ENCODE data around the gene LRRC34. TPM values are rescaled to one million over a fixed set of nuclear protein-coding genes. Genes with fewer than 3 reads are reported as not detected.

LRRC34 gene, protein sequence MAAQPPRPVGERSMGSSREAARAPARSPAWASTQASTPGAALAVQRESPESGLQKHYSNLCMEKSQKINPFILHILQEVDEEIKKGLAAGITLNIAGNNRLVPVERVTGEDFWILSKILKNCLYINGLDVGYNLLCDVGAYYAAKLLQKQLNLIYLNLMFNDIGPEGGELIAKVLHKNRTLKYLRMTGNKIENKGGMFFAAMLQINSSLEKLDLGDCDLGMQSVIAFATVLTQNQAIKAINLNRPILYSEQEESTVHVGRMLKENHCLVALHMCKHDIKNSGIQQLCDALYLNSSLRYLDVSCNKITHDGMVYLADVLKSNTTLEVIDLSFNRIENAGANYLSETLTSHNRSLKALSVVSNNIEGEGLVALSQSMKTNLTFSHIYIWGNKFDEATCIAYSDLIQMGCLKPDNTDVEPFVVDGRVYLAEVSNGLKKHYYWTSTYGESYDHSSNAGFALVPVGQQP
- total RNA-seq: 4.3 TPM
- 1 to 10 TPM; 2.8 to 5.9 (median 3.7) TPM for polyA plus RNA-seq (ENCODE audit: insufficient read depth in 1 of 8, insufficient read length in 8 of 8, low replicate concordance in 1 of 8)
- long read RNA-seq, donor 1: 0 reads
- long read RNA-seq, donor 2: 0 reads
- long read RNA-seq, donor 3, partial matches to known transcripts: 0 of 1 reads
- long read RNA-seq, donor 3, other reads (novel, unspliced or antisense): 0 of 1 reads
- long read RNA-seq, donor 4, partial matches to known transcripts: 0 of 1 reads
- long read RNA-seq, donor 4, other reads (novel, unspliced or antisense): 0 of 1 reads
- long read RNA-seq, donor 5, partial matches to known transcripts: 0 of 1 reads
- long read RNA-seq, donor 5, other reads (novel, unspliced or antisense): 0 of 1 reads
- long read RNA-seq, donor 6, partial matches to known transcripts: 0 of 3 reads
- long read RNA-seq, donor 6, other reads (novel, unspliced or antisense): 0 of 3 reads
- long read RNA-seq, donor 7, partial matches to known transcripts: 0 of 2 reads
- long read RNA-seq, donor 7, other reads (novel, unspliced or antisense): 0 of 2 reads
- long read RNA-seq, donor 8, partial matches to known transcripts: 0 of 1 reads
- long read RNA-seq, donor 8, other reads (novel, unspliced or antisense): 0 of 1 reads
- long read RNA-seq, donor 9: 0 reads
- long read RNA-seq, donor 10, partial matches to known transcripts: 0 of 3 reads
- long read RNA-seq, donor 10, other reads (novel, unspliced or antisense): 0 of 3 reads
- long read RNA-seq, donor 11, partial matches to known transcripts: 0 of 1 reads
- long read RNA-seq, donor 11, other reads (novel, unspliced or antisense): 0 of 1 reads

DNA sequence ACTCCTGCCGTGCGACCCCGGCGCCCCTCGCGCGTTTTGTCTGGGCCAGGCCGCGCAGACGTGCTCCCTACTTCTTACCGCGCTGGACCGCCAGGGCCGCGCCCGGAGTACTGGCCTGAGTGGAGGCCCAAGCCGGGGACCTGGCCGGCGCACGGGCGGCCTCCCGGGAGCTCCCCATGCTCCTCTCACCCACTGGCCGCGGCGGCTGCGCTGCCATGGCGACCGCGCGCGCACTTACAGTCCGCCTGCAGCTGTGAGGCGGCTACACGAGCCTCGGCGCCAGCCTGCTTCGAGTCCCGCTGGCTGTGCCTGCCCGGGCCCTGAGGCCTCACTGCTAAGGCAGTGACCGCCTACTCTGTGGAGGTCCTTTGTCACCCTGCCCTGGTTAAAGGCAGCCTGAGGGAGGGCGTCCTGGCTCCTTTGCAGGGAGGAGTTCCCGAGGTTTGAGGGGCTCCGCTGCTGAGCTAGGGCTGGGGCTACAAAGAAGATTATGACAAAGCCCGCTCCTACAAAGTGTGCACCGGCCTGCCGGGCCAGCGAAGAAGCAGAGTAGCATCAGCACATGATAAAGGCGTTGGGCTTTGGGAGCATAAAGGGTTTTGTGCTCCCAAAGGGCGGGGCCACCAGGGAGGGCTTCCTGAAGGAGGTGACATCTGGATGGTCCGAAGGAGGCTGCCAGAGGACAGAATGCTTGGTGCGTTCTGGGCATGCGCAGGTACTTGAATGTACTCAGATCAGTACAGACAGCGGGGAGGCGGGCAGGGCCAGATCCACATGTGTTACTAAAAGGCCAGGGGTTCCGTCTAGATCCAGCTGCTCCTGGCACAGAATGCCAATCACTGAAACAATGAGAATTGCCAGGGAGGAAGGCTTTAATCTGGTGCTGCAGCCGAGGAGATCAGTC, at the start of gene LRRC34, which contains the start of gene LRRIQ4:
LRRC34 (minus strand) TSS at position 573 of the 904 bp plus-strand sequence; CDS start at position 217, 356 bp downstream.
LRRIQ4 (plus strand) TSS at position 539 of the 904 bp plus-strand sequence. CDS start 9,052 bp downstream, outside the sequence.
- WGBS (ENCODE audit: insufficient coverage): 2% methylated on average over 55 of the region's 56 CpGs
- H3K27me3 ChIP-seq (ENCODE audit: control insufficient read depth, insufficient read depth, low read length): no peaks in the 10 kb centered on the region
- peak; percentile 87 for DNase-seq
- H3K36me3 ChIP-seq (ENCODE audit: control insufficient read depth, insufficient read depth, low read length): no peaks in the 10 kb centered on the region
- no peaks in the 10 kb centered on the region for H3K9me3 ChIP-seq (replicated peaks; ENCODE audit: control insufficient read depth, low read depth, low read length)
- peaks cover 12% of the 10 kb centered on the region for H3K4me1 ChIP-seq (ENCODE audit: control insufficient read depth, insufficient read depth, low read length)
- H3K27ac ChIP-seq (ENCODE audit: low read length): peak within 1 kb of the TSS; percentile 90
- H3K4me3 ChIP-seq (ENCODE audit: low read length): peak within 1 kb of the TSS; percentile 78

DNA sequence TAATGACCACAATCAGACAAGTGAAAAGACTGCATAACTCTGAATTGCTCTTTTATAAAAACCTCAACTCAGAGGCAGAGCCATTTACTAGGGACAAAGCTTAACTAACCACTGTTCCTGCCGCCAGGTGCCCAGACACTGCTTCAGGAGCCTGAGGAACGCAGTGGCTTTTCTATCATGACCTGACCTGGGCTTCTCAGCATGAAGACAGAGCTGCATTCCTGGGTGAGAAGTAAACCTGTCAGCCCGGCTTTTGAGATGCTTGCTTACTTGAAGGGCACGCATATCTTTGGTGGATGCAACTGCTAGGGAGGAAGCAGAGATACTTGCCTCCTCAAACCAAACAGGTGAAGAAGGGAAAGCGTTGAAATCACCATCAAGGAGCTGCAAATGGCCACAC, 49.2 kb upstream of the LRRC34 start:
- no peaks in the 10 kb centered on the region for H3K36me3 ChIP-seq (ENCODE audit: control insufficient read depth, insufficient read depth, low read length)
- no peak overlapping the region for H3K27ac ChIP-seq (ENCODE audit: low read length)
- no peaks in the 10 kb centered on the region for H3K4me1 ChIP-seq (ENCODE audit: control insufficient read depth, insufficient read depth, low read length)
- no peaks in the 10 kb centered on the region for H3K9me3 ChIP-seq (replicated peaks; ENCODE audit: control insufficient read depth, low read depth, low read length)
- H3K27me3 ChIP-seq (ENCODE audit: control insufficient read depth, insufficient read depth, low read length): no peaks in the 10 kb centered on the region
- H3K4me3 ChIP-seq (ENCODE audit: low read length): no peak overlapping the region
- DNase-seq: no peak
- WGBS (ENCODE audit: insufficient coverage): 68% methylated on average over 4 of the region's 5 CpGs

DNA sequence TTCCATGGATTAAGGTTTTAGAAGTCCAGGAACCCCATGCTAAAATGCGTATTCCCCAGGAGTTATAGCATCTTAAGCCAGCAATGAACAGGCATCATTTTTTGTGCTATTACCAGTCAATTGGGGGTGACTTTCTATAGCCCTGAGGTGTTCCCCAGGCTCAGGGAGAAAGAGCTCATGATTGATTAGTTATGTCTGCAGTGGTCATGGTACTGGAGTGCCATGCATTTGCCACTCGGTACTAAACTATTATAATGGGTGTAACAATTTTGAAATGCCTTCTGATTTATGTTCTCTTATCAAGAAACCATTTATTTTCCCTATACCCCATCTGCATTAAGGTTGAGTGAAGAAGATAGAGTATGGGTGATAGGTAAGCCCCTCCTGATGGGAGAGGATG, 45.1 kb upstream of the LRRC34 start:
- no peaks in the 10 kb centered on the region for H3K4me1 ChIP-seq (ENCODE audit: control insufficient read depth, insufficient read depth, low read length)
- DNase-seq: no peak
- H3K27me3 ChIP-seq (ENCODE audit: control insufficient read depth, insufficient read depth, low read length): no peaks in the 10 kb centered on the region
- H3K27ac ChIP-seq (ENCODE audit: low read length): no peak overlapping the region
- no peaks in the 10 kb centered on the region for H3K36me3 ChIP-seq (ENCODE audit: control insufficient read depth, insufficient read depth, low read length)
- H3K4me3 ChIP-seq (ENCODE audit: low read length): no peak overlapping the region
- no peaks in the 10 kb centered on the region for H3K9me3 ChIP-seq (replicated peaks; ENCODE audit: control insufficient read depth, low read depth, low read length)
- WGBS (ENCODE audit: insufficient coverage): no CpG with 5 or more reads among the region's 2 CpGs

DNA sequence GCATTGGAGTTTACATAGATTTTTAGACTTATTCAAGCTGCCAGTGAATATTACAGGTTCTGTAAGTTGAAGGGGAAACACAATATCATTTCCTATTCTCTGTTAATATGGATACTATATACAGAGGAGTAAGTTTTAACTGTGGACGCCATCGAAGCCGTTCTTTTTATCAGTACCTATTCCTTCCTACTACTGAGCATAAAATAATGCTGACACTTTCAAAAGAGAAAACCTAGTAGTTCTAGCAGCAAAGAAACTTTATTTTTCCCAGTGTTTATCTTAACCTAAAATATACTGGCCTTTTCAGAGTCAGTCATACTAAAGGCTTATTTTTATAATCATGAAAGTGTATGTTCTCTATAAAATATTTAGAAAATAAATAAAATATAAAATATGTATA, 42.8 kb upstream of the LRRC34 start:
- no peaks in the 10 kb centered on the region for H3K27me3 ChIP-seq (ENCODE audit: control insufficient read depth, insufficient read depth, low read length)
- no peaks in the 10 kb centered on the region for H3K9me3 ChIP-seq (replicated peaks; ENCODE audit: control insufficient read depth, low read depth, low read length)
- no peak overlapping the region for H3K4me3 ChIP-seq (ENCODE audit: low read length)
- no CpG with 5 or more reads among the region's 3 CpGs for WGBS (ENCODE audit: insufficient coverage)
- no peak overlapping the region for H3K27ac ChIP-seq (ENCODE audit: low read length)
- no peaks in the 10 kb centered on the region for H3K36me3 ChIP-seq (ENCODE audit: control insufficient read depth, insufficient read depth, low read length)
- no peaks in the 10 kb centered on the region for H3K4me1 ChIP-seq (ENCODE audit: control insufficient read depth, insufficient read depth, low read length)
- no peak for DNase-seq

DNA sequence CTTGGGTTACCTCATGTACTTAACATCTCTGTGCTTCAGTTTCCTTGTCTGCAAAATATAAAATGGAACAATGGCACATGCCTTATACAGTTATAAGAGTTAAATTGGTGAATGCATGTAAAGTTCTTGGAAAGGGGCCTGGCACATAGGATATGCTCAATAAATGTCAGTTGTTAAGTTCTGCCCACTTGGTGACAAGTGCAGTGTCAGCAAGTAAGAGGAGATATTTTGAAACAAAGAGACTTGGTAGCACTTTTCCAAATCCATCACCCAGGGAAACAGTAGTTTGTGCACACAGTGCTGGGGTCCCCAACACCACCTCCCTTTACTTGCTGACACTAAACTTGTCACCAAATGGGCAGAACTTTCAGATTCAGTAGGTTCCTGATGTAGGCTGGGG, 37.9 kb upstream of the LRRC34 start:
- Histone ChIP-seq H3K4me1 (ENCODE audit: control insufficient read depth, insufficient read depth, low read length) (no peaks in the 10 kb centered on the region), H3K27me3 (ENCODE audit: control insufficient read depth, insufficient read depth, low read length) (no peaks in the 10 kb centered on the region), H3K27ac (ENCODE audit: low read length) (no peak overlapping the region), H3K4me3 (ENCODE audit: low read length) (no peak overlapping the region), H3K36me3 (ENCODE audit: control insufficient read depth, insufficient read depth, low read length) (no peaks in the 10 kb centered on the region), H3K9me3 (replicated peaks; ENCODE audit: control insufficient read depth, low read depth, low read length) (no peaks in the 10 kb centered on the region)
- no peak for DNase-seq

DNA sequence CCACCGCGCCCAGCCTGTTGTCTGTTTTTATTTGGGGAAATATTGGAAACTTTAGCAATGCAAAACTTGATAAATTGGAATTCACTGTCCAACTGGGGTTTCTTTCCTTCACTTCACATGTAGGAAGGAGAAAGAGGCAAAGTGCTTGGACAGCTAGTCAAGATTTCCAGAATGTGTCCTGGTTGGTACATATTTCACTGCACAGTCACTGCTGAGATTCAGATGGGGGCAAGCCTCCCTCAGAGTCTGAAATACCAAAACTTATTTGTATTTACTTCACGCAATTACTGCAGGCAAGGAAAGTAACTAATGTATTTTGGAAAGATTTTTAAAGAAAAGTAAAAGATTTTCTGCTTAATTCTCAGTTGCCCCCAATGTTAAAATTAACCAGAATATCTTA, 36.0 kb upstream of the LRRC34 start:
- H3K4me3 ChIP-seq (ENCODE audit: low read length): no peak overlapping the region
- no peak overlapping the region for H3K27ac ChIP-seq (ENCODE audit: low read length)
- no peaks in the 10 kb centered on the region for H3K27me3 ChIP-seq (ENCODE audit: control insufficient read depth, insufficient read depth, low read length)
- H3K4me1 ChIP-seq (ENCODE audit: control insufficient read depth, insufficient read depth, low read length): no peaks in the 10 kb centered on the region
- H3K9me3 ChIP-seq (replicated peaks; ENCODE audit: control insufficient read depth, low read depth, low read length): no peaks in the 10 kb centered on the region
- DNase-seq: no peak
- no CpG with 5 or more reads among the region's 3 CpGs for WGBS (ENCODE audit: insufficient coverage)
- H3K36me3 ChIP-seq (ENCODE audit: control insufficient read depth, insufficient read depth, low read length): no peaks in the 10 kb centered on the region

DNA sequence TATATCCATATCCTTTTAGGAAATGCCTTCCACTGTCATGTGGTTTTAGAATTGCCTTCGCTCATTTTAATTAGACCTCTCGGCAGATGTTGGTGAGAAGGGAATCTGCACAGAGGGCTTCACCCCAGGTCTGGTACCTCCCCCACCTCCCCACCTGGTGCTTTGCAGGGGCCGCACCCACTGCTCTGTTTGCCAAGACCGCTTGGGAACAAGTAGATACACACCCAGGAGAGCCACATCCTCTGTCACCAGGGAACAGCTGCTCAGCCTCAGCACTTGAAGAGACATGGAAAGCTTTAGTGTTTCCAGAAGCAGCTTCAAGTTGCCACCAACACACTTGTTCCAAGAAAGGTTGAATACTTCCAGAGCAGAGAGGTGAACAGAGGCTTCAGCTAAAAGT, 35.2 kb upstream of the LRRC34 start:
- WGBS (ENCODE audit: insufficient coverage): 61% methylated on average over 2 of the region's 4 CpGs
- H3K27me3 ChIP-seq (ENCODE audit: control insufficient read depth, insufficient read depth, low read length): no peaks in the 10 kb centered on the region
- H3K27ac ChIP-seq (ENCODE audit: low read length): no peak overlapping the region
- DNase-seq: no peak
- H3K4me3 ChIP-seq (ENCODE audit: low read length): no peak overlapping the region
- no peaks in the 10 kb centered on the region for H3K9me3 ChIP-seq (replicated peaks; ENCODE audit: control insufficient read depth, low read depth, low read length)
- no peaks in the 10 kb centered on the region for H3K36me3 ChIP-seq (ENCODE audit: control insufficient read depth, insufficient read depth, low read length)
- no peaks in the 10 kb centered on the region for H3K4me1 ChIP-seq (ENCODE audit: control insufficient read depth, insufficient read depth, low read length)

DNA sequence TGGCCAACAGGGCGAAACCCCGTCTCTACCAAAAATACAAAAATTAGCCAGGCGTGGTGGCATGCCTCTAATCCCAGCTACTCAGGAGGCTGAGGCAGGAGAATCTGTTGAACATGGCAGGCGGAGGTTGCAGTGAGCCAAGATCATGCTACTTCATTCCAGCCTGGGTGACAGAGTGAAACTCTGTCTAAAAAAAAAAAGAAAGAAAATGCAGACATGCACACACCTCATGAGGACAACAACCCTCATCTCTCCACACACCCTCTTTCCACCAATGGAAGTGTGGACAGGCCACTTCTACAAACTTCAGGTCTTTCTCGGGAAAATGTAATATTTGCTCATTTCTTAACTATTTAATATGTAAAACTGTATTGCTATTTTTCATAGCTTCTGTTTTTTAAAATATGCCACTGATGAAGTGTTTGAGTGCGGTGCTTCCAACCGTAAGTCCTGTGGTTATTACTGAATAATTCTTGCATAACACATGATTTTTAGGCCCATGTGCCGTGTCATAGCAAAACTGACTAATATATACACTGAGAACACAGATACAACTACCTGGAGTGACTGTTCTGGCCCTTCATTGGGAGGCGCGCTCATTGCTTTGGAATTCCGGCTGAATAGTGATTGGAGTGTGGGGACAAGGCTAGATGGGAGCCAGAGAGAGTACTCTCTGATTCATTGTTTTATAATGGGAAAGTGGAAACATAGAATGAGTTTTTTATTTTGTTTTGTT, 33.9 kb upstream of the LRRC34 start:
- 83% methylated on average over 1 of the region's 11 CpGs for WGBS (ENCODE audit: insufficient coverage)
- no peaks in the 10 kb centered on the region for H3K36me3 ChIP-seq (ENCODE audit: control insufficient read depth, insufficient read depth, low read length)
- H3K4me1 ChIP-seq (ENCODE audit: control insufficient read depth, insufficient read depth, low read length): no peaks in the 10 kb centered on the region
- no peaks in the 10 kb centered on the region for H3K9me3 ChIP-seq (replicated peaks; ENCODE audit: control insufficient read depth, low read depth, low read length)
- H3K27me3 ChIP-seq (ENCODE audit: control insufficient read depth, insufficient read depth, low read length): no peaks in the 10 kb centered on the region
- no peak overlapping the region for H3K4me3 ChIP-seq (ENCODE audit: low read length)
- no peak overlapping the region for H3K27ac ChIP-seq (ENCODE audit: low read length)
- DNase-seq: no peak

DNA sequence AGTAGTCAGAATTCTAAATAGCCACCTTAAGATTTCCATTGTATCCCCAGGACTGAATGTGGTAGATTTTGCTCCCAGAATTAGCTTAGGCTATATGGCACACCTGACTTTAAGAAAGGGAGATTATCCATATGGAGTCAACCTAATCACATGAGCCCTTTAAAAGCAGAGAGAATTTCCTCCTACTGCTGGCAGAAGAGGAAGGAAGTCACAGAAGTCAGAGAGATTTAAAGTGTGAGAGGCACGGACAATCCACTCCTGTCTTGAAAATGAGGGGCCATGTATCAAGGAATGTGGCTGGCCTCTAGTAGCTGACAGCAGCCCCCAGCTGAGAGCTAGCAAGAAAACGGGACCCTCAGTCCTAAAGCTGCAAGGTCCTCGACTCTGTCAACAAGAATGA, 30.3 kb upstream of the LRRC34 start:
- H3K4me1 ChIP-seq (ENCODE audit: control insufficient read depth, insufficient read depth, low read length): no peaks in the 10 kb centered on the region
- no peak for DNase-seq
- no peaks in the 10 kb centered on the region for H3K36me3 ChIP-seq (ENCODE audit: control insufficient read depth, insufficient read depth, low read length)
- no peaks in the 10 kb centered on the region for H3K27me3 ChIP-seq (ENCODE audit: control insufficient read depth, insufficient read depth, low read length)
- 17% methylated on average over 2 of the region's 3 CpGs for WGBS (ENCODE audit: insufficient coverage)
- no peak overlapping the region for H3K4me3 ChIP-seq (ENCODE audit: low read length)
- no peaks in the 10 kb centered on the region for H3K9me3 ChIP-seq (replicated peaks; ENCODE audit: control insufficient read depth, low read depth, low read length)
- no peak overlapping the region for H3K27ac ChIP-seq (ENCODE audit: low read length)

Measured in muscle of leg (tissue), 16 donors.